HCT116 (cell line): Measurements from ENCODE around the gene PLRG1. TPM values are rescaled to one million over a fixed set of nuclear protein-coding genes. Genes with fewer than 3 reads are reported as not detected.

ENCODE experiments used
- ATAC-seq: fragments of 200-7000 bp; cut with Tn5 transposase; 2 replicates; pipeline ENCODE4 v1.9.1; 2020; ENCODE audit warnings: mild to moderate bottlenecking, moderate library complexity
- BruUV-seq: library from RNA; stranded (reverse); fragments of 400-500 nt; replicated peaks from 2 replicates; lab custom pipeline; 2021; lab: Mats Ljungman, UMichigan
- CTCF ChIA-PET: fragments of 300-600 bp; sonication (Branson Sonifier 250); formaldehyde crosslinking; loops from one replicate; lab custom pipeline; 2021; ENCODE audit warnings: antibody characterized with exemption; lab: Charles Lee
- POLR2A ChIA-PET: fragments of 300-600, 350-600 bp; sonication (Branson Sonifier 250); formaldehyde crosslinking; loops from one replicate; lab custom pipeline; 2021; ENCODE audit warnings: antibody characterized with exemption; lab: Charles Lee
- RAD21 ChIA-PET, 2 experiments: fragments of 300-600 bp; sonication (Branson Sonifier 250); formaldehyde crosslinking; loops; one replicate each; lab custom pipeline; 2023; ENCODE audit warnings: low total read pairs in 2 of 2; ENCODE audit not compliant: uncharacterized antibody in 2 of 2, unreplicated experiment in 2 of 2, low non-redundant PET in 1 of 2; lab: Charles Lee
- DNase-seq: peaks from one replicate; pipeline ENCODE4 v3.0.0-alpha.2; 2010; ENCODE audit warnings: low read depth, low spot score
- H2AFZ ChIP-seq: fragments of 200-600 bp; shearing (Covaris generic), sonication (generic); 2 replicates; pipeline ENCODE4 v1.6.1; 2017; ENCODE audit warnings: low read depth, mixed run types, mixed read lengths, antibody characterized with exemption, low read length; ENCODE audit not compliant: poor library complexity, severe bottlenecking
- H3K27ac ChIP-seq: 2 replicates; pipeline ENCODE4 v1.5.1; 2012; ENCODE audit warnings: low read depth, low read length
- H3K27me3 ChIP-seq: fragments of 200-600 bp; sonication (generic); 2 replicates; pipeline ENCODE4 v1.6.1; 2016; ENCODE audit warnings: mixed run types, low read length, mixed read lengths; ENCODE audit not compliant: insufficient read depth
- H3K36me3 ChIP-seq, 2 experiments: fragments of 200-500 bp in 1 of 2; fragments of 200-600 bp in 1 of 2; sonication (Bioruptor generic) in 1 of 2; sonication (generic) in 1 of 2; 2 replicates each; pipeline versions ENCODE4 v1.5.1 to v1.6.1; 2014 to 2016; ENCODE audit warnings: low read length in 2 of 2, inconsistent platforms in 1 of 2, mixed read lengths in 1 of 2, mixed run types in 1 of 2; ENCODE audit not compliant: insufficient read depth in 2 of 2, control insufficient read depth in 1 of 2
- H3K4me1 ChIP-seq, 2 experiments: fragments of 200-600 bp in 1 of 2; sonication (generic) in 1 of 2; 2 replicates each; pipeline versions ENCODE4 v1.5.1 to v1.6.1; 2012 to 2017; ENCODE audit warnings: low read length in 2 of 2, inconsistent platforms in 1 of 2, mild to moderate bottlenecking in 1 of 2, mixed read lengths in 1 of 2, mixed run types in 1 of 2, moderate library complexity in 1 of 2; ENCODE audit not compliant: insufficient read depth in 2 of 2, control insufficient read depth in 1 of 2
- H3K4me2 ChIP-seq: fragments of 200-600 bp; sonication (generic); 2 replicates; pipeline ENCODE4 v1.6.1; 2017; ENCODE audit warnings: mixed run types, low read length, mixed read lengths
- H3K4me3 ChIP-seq, 2 experiments: fragments of 200-600 bp in 1 of 2; sonication (generic) in 1 of 2; replicated peaks in 1 of 2; 2 replicates each; pipeline ENCODE4 v1.5.1; 2011 to 2016; ENCODE audit warnings: low read length in 2 of 2, control low read depth in 1 of 2, low read depth in 1 of 2, mild to moderate bottlenecking in 1 of 2, mixed read lengths in 1 of 2, mixed run types in 1 of 2
- H3K79me2 ChIP-seq: fragments of 200-600 bp; sonication (generic); 2 replicates; pipeline ENCODE4 v1.6.1; 2017; ENCODE audit warnings: mild to moderate bottlenecking, mixed run types, low read length, moderate library complexity, mixed read lengths; ENCODE audit not compliant: insufficient read depth
- H3K9ac ChIP-seq: fragments of 200-600 bp; sonication (generic); 2 replicates; pipeline ENCODE4 v1.6.1; 2016; ENCODE audit warnings: low read length, mixed read lengths
- H3K9me2 ChIP-seq: fragments of 200-600 bp; sonication (generic), shearing (Covaris generic); 2 replicates; pipeline ENCODE4 v1.6.1; 2017; ENCODE audit warnings: mixed run types, mild to moderate bottlenecking, moderate library complexity; ENCODE audit not compliant: insufficient read depth
- H3K9me3 ChIP-seq, 2 experiments: fragments of 200-500 bp in 1 of 2; fragments of 200-600 bp in 1 of 2; sonication (Bioruptor generic) in 1 of 2; sonication (generic) in 1 of 2; 2 replicates each; pipeline ENCODE4 v1.6.1; 2014 to 2017; ENCODE audit warnings: low read length in 2 of 2, mixed read lengths in 2 of 2, inconsistent platforms in 1 of 2, low read depth in 1 of 2, mild to moderate bottlenecking in 1 of 2, mixed run types in 1 of 2, moderate library complexity in 1 of 2; ENCODE audit not compliant: control insufficient read depth in 1 of 2, insufficient read depth in 1 of 2
- H4K20me1 ChIP-seq: fragments of 200-600 bp; sonication (generic), shearing (Covaris generic); 2 replicates; pipeline ENCODE4 v1.6.1; 2017; ENCODE audit warnings: mixed run types, mild to moderate bottlenecking, moderate library complexity; ENCODE audit not compliant: insufficient read depth
- SRF ChIP-seq: IDR thresholded peaks from 2 replicates; pipeline ENCODE4 v1.6.1; 2012; ENCODE audit warnings: low read depth
- intact Hi-C: fragments of 100-400 bp; cut with micrococcal nuclease; formaldehyde crosslinking; loops from 2 replicates; pipeline ENCODE4 v1.10.0; 2022
- total RNA-seq: library from RNA; stranded (reverse); gene quantifications from one replicate; pipeline ENCODE4 v1.2.1, GENCODE V29; 2021; ENCODE audit not compliant: unreplicated experiment
- TF ChIP-seq, protein P1 (sequence below): IDR thresholded peaks from 2 replicates; pipeline ENCODE4 v1.6.1; 2012; ENCODE audit warnings: low read depth
- TF ChIP-seq, protein P2 (sequence below): IDR thresholded peaks from 2 replicates; pipeline ENCODE4 v1.6.1; 2011; ENCODE audit warnings: mild to moderate bottlenecking, low read length, moderate library complexity; ENCODE audit not compliant: insufficient replicate concordance; ENCODE audit errors: extremely low read depth

Gene PLRG1
- total RNA-seq, 1 experiment from 2014 or later: 141 TPM

DNA sequence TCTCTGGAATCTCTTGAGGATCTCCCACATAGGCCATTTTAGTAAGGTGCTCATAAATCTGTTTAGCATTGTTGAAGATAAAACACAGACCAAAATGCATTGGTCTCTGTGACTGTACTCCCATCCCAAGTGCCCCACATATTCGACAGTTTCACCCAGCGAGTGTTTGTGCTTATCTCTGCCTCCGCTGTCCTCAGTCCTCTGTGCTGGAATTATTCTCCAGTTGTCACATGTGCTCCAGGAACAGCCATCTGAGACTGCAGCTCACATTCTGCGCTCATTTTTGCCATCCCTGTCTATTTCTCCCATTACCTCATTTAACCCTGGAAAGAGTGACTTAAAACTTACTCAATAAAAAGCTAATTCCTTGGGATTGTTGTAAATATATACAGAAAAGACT is 31.0 kb downstream of the PLRG1 start:
- Histone ChIP-seq H3K9ac (no peak overlapping the region), H3K4me2 (no peak overlapping the region), H3K79me2 (no peaks in the 10 kb centered on the region), H2AFZ (no peak overlapping the region), H4K20me1 (no peaks in the 10 kb centered on the region), H3K9me3 (no peaks in the 10 kb centered on the region), H3K27me3 (peaks cover 3% of the 10 kb centered on the region; the same call in 1 of the 2 replicates), H3K4me3 (no peak overlapping the region), H3K36me3 (no peaks in the 10 kb centered on the region), H3K9me2 (no peaks in the 10 kb centered on the region), H3K4me1 (no peaks in the 10 kb centered on the region), H3K27ac (no peak overlapping the region)
- TF ChIP-seq SRF: no peak
- TF ChIP-seq, protein P1, sequence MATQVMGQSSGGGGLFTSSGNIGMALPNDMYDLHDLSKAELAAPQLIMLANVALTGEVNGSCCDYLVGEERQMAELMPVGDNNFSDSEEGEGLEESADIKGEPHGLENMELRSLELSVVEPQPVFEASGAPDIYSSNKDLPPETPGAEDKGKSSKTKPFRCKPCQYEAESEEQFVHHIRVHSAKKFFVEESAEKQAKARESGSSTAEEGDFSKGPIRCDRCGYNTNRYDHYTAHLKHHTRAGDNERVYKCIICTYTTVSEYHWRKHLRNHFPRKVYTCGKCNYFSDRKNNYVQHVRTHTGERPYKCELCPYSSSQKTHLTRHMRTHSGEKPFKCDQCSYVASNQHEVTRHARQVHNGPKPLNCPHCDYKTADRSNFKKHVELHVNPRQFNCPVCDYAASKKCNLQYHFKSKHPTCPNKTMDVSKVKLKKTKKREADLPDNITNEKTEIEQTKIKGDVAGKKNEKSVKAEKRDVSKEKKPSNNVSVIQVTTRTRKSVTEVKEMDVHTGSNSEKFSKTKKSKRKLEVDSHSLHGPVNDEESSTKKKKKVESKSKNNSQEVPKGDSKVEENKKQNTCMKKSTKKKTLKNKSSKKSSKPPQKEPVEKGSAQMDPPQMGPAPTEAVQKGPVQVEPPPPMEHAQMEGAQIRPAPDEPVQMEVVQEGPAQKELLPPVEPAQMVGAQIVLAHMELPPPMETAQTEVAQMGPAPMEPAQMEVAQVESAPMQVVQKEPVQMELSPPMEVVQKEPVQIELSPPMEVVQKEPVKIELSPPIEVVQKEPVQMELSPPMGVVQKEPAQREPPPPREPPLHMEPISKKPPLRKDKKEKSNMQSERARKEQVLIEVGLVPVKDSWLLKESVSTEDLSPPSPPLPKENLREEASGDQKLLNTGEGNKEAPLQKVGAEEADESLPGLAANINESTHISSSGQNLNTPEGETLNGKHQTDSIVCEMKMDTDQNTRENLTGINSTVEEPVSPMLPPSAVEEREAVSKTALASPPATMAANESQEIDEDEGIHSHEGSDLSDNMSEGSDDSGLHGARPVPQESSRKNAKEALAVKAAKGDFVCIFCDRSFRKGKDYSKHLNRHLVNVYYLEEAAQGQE: no peak
- TF ChIP-seq, protein P2, sequence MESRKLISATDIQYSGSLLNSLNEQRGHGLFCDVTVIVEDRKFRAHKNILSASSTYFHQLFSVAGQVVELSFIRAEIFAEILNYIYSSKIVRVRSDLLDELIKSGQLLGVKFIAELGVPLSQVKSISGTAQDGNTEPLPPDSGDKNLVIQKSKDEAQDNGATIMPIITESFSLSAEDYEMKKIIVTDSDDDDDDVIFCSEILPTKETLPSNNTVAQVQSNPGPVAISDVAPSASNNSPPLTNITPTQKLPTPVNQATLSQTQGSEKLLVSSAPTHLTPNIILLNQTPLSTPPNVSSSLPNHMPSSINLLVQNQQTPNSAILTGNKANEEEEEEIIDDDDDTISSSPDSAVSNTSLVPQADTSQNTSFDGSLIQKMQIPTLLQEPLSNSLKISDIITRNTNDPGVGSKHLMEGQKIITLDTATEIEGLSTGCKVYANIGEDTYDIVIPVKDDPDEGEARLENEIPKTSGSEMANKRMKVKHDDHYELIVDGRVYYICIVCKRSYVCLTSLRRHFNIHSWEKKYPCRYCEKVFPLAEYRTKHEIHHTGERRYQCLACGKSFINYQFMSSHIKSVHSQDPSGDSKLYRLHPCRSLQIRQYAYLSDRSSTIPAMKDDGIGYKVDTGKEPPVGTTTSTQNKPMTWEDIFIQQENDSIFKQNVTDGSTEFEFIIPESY: no peak
- ATAC-seq: no peak
- ChIA-PET RAD21 (no interaction called here), CTCF (interaction anchor here (2.2 kb wide), 1 partner anchor 13 kb away, joined by 9 read pairs; no protein-coding TSS in a partner anchor), POLR2A (no interaction called here)
- BruUV-seq: no TSS peak
- DNase-seq: no peak
- intact Hi-C loops: no loop called here
